IPS-11a (cell line): ENCODE results near the gene NCAPH2.

Experiments
- H3K4me3 ChIP-seq: one replicate; pipeline ENCODE4 v1.5.1; 2013; ENCODE audit warnings: low read depth, low read length, control low read depth

The NCAPH2 gene

GRCh38 chr22:50489363-50490243, 18.4 kb upstream of the NCAPH2 start:
- H3K4me3 ChIP-seq: no peak overlapping the region

- no peak overlapping the region for H3K4me3 ChIP-seq
Observed at GRCh38 chr22:50490531-50491308, 17.3 kb upstream of the NCAPH2 start.

GRCh38 chr22:50497093-50497492, 10.9 kb upstream of the NCAPH2 start:
- no peak overlapping the region for H3K4me3 ChIP-seq

- no peak overlapping the region for H3K4me3 ChIP-seq
Observed at GRCh38 chr22:50498322-50498890, 9.6 kb upstream of the NCAPH2 start.

GRCh38 chr22:50500452-50500851, 7.6 kb upstream of the NCAPH2 start:
- no peak overlapping the region for H3K4me3 ChIP-seq

- H3K4me3 ChIP-seq: no peak overlapping the region
Observed at GRCh38 chr22:50502096-50502495, 5.9 kb upstream of the NCAPH2 start.

GRCh38 chr22:50502628-50503474, 5.2 kb upstream of the NCAPH2 start:
- no peak overlapping the region for H3K4me3 ChIP-seq

GRCh38 chr22:50503475-50504145, 4.4 kb upstream of the NCAPH2 start:
- no peak overlapping the region for H3K4me3 ChIP-seq

GRCh38 chr22:50504369-50505211, 3.4 kb upstream of the NCAPH2 start:
- no peak overlapping the region for H3K4me3 ChIP-seq

GRCh38 chr22:50505276-50505775, 2.7 kb upstream of the NCAPH2 start:
- no peak overlapping the region for H3K4me3 ChIP-seq

GRCh38 chr22:50505776-50506610, 2.0 kb upstream of the NCAPH2 start:
- no peak overlapping the region for H3K4me3 ChIP-seq

- peak overlapping the region; percentile 62 for H3K4me3 ChIP-seq
Observed at GRCh38 chr22:50506611-50507420, 1.2 kb upstream of the NCAPH2 start.

- peak within 1 kb of the TSS; percentile 94 for H3K4me3 ChIP-seq
Observed at GRCh38 chr22:50507421-50507990, 518 bp upstream of the NCAPH2 start, which contains the start of gene LMF2. Gene LMF2 (minus strand): TSS chr22:50507702. CDS start chr22:50507675, 27 bp downstream.

GRCh38 chr22:50508897-50509296, 873 bp downstream of the NCAPH2 start:
- peak overlapping the region; percentile 94 for H3K4me3 ChIP-seq

- H3K4me3 ChIP-seq: no peak overlapping the region
Observed at GRCh38 chr22:50513175-50513574, 5.2 kb downstream of the NCAPH2 start.

GRCh38 chr22:50516068-50516467, 8.0 kb downstream of the NCAPH2 start:
- no peak overlapping the region for H3K4me3 ChIP-seq

- no peak overlapping the region for H3K4me3 ChIP-seq
Observed at GRCh38 chr22:50516891-50517290, 8.9 kb downstream of the NCAPH2 start.
